K562 (cell line): ENCODE results near the gene COP1. TPM values are rescaled to one million over a fixed set of nuclear protein-coding genes. Genes with fewer than 3 reads are reported as not detected.

Source experiments
- DEAF1 ChIP-seq: fragments of 450-650 bp; formaldehyde crosslinking; IDR thresholded peaks from 2 replicates; pipeline ENCODE4 v1.4.0; 2020; ENCODE audit warnings: mild to moderate bottlenecking, moderate library complexity
- E2F4 ChIP-seq: sonication (generic); formaldehyde crosslinking; IDR thresholded peaks from 2 replicates; pipeline ENCODE4 v1.8.0; 2022; ENCODE audit warnings: mild to moderate bottlenecking, low read depth, missing genetic modification reagents
- E4F1 ChIP-seq: fragments of 250-450 bp; sonication (Bioruptor Pico); IDR thresholded peaks from 2 replicates; pipeline ENCODE4 v1.5.0; 2021; ENCODE audit warnings: mild to moderate bottlenecking, borderline replicate concordance
- FOXP1 ChIP-seq: sonication (generic); formaldehyde crosslinking; IDR thresholded peaks from 2 replicates; pipeline ENCODE4 v1.8.0; 2022; ENCODE audit warnings: mild to moderate bottlenecking, missing genetic modification reagents
- HES1 ChIP-seq: fragments of 450-650 bp; IDR thresholded peaks from 2 replicates; pipeline ENCODE4 v1.6.1; 2016; ENCODE audit warnings: low read depth, mild to moderate bottlenecking, moderate library complexity
- HINFP ChIP-seq: fragments of 450-650 bp; conservative IDR thresholded peaks from 2 replicates; pipeline ENCODE4 v1.6.1; 2016; ENCODE audit warnings: missing genetic modification characterization, low read depth, mild to moderate bottlenecking, control low read depth, missing compliant biosample characterization
- HMBOX1 ChIP-seq: sonication (generic); IDR thresholded peaks from 2 replicates; pipeline ENCODE4 v1.6.1; 2016
- MAZ ChIP-seq, 2 experiments: fragments of 450-650 bp in 1 of 2; sonication (generic) in 1 of 2; formaldehyde crosslinking; IDR thresholded peaks in 1 of 2; conservative IDR thresholded peaks in 1 of 2; 2 replicates each; pipeline versions ENCODE4 v1.4.0 to v1.5.0; 2020; ENCODE audit warnings: mild to moderate bottlenecking in 1 of 2, missing genetic modification reagents in 1 of 2
- NFIC ChIP-seq: fragments of 450-650 bp; IDR thresholded peaks from 2 replicates; pipeline ENCODE4 v1.6.1; 2017; ENCODE audit warnings: mild to moderate bottlenecking, inconsistent platforms
- NR2C2 ChIP-seq, 2 experiments: fragments of 200-800 bp in 1 of 2; sonication (Bioruptor generic) in 1 of 2; sonication (generic) in 1 of 2; formaldehyde crosslinking in 1 of 2; IDR thresholded peaks; 2 replicates each; pipeline versions ENCODE4 v1.6.1 to v1.8.0; 2016 to 2022; ENCODE audit warnings: mild to moderate bottlenecking in 1 of 2, missing compliant biosample characterization in 1 of 2, missing genetic modification characterization in 1 of 2, missing genetic modification reagents in 1 of 2
- ZEB2 ChIP-seq: fragments of 450-650 bp; IDR thresholded peaks from 2 replicates; pipeline ENCODE4 v1.6.1; 2016
- ZNF197 ChIP-seq: fragments of 200-800 bp; sonication (Bioruptor generic); IDR thresholded peaks from 2 replicates; pipeline ENCODE4 v1.6.1; 2016; ENCODE audit warnings: low read depth, missing genetic modification characterization, missing compliant biosample characterization
- ZNF280A ChIP-seq: fragments of 450-650 bp; IDR thresholded peaks from 2 replicates; pipeline ENCODE4 v1.6.1; 2018; ENCODE audit warnings: mild to moderate bottlenecking, low read depth; ENCODE audit not compliant: partially characterized antibody
- polyA plus RNA-seq, 8 experiments: library from polyadenylated mRNA; depleted of rRNA in 4 of 8; stranded (reverse) in 5 of 8; unstranded in 3 of 8; fragments of >200 nt; fragmentation: Nextera tagmentation in 2 of 8; fragmentation: Illumina TruSeq in 1 of 8; extraction: Ambion mirVana in 2 of 8; extraction: Trizol in 1 of 8; gene quantifications; 2 replicates each; pipeline versions ENCODE4 v1.2.1 to v1.2.3, GENCODE V29; 2011 to 2014; ENCODE audit warnings: inconsistent platforms in 1 of 8, missing spikeins in 1 of 8
- total RNA-seq, 7 experiments: library from RNA; depleted of rRNA in 6 of 7; stranded (reverse); fragments of >200 nt in 6 of 7; fragmentation: Illumina TruSeq in 2 of 7; extraction: Trizol in 2 of 7; gene quantifications; 2 replicates each; pipeline versions ENCODE4 v1.2.1 to v1.2.3, GENCODE V29; 2011 to 2021; ENCODE audit warnings: low replicate concordance in 1 of 7

COP1 gene
- total and polyA plus RNA-seq, 9 of the 15 experiments (the other 6 are each of a cell fraction or from before 2014, with no cell fraction given): 25.8 to 77.7 (median 58.6) TPM

- TF ChIP-seq ZEB2 (peak; percentile 37; the same call in 1 of the 2 replicates), MAZ (CRISPR knock-in tag; conservative IDR thresholded peaks at IDR 0.05 in 1 of 2, IDR thresholded peaks at IDR 0.05 in 1 of 2) (peak; percentile 50 to 85), HES1 (no peak), DEAF1 (CRISPR knock-in tag) (no peak), NFIC (peak; percentile 39; the same call in 1 of the 2 replicates), ZNF197 (CRISPR knock-in tag) (peak; percentile 5; the same call in 1 of the 2 replicates), HMBOX1 (no peak), ZNF280A (no peak), E2F4 (CRISPR knock-in tag) (no peak), E4F1 (CRISPR knock-in tag) (0 out of 2 replicates have a peak, but pooled peaks have one; percentile 12), HINFP (tag) (peak; percentile 69; the same call in 1 of the 2 replicates), FOXP1 (CRISPR knock-in tag) (no peak), NR2C2 (CRISPR knock-in tag; IDR thresholded peaks at IDR 0.05) (no peak), NR2C2 (tag; IDR thresholded peaks at IDR 0.05) (peak; percentile 85)
These were observed at the start of gene COP1 (continued) for GRCh38 chr1:176206961-176207902.
